Bronchial epithelial cell (primary cell): ENCODE results near the gene GCC1. TPM values are rescaled to one million over a fixed set of nuclear protein-coding genes. Genes with fewer than 3 reads are reported as not detected.

Experiments
- DNase-seq: peaks from one replicate; pipeline ENCODE4 v3.0.0-alpha.2; 2010; ENCODE audit warnings: low read depth
- FAIRE-seq: peaks from 2 replicates; lab custom pipeline; 2011; peaks lifted over from hg19 to GRCh38; lab: Jason Lieb, UNC
- H3K27me3 ChIP-seq: 2 replicates; pipeline ENCODE4 v1.5.1; 2011; ENCODE audit warnings: low read length; ENCODE audit not compliant: control insufficient read depth, insufficient read depth
- H3K36me3 ChIP-seq: 2 replicates; pipeline ENCODE4 v1.5.1; 2011; ENCODE audit warnings: low read length; ENCODE audit not compliant: control insufficient read depth, insufficient read depth
- H3K4me3 ChIP-seq: 2 replicates; pipeline ENCODE4 v1.5.1; 2011; ENCODE audit warnings: mild to moderate bottlenecking, low read depth, low read length, control low read depth
- total RNA-seq: library from RNA; depleted of rRNA; stranded (reverse); fragments of >200 nt; gene quantifications from 2 replicates; pipeline ENCODE4 v1.2.1, GENCODE V29; 2014
- TF ChIP-seq, protein P1 (sequence below): IDR thresholded peaks from 2 replicates; pipeline ENCODE4 v1.5.1; 2011; ENCODE audit warnings: mild to moderate bottlenecking, moderate library complexity, low read length, control low read depth, inconsistent platforms; ENCODE audit not compliant: insufficient read depth, severe bottlenecking

The GCC1 gene
- total RNA-seq, 1 donor from 2014 or later, result 69.0 TPM

DNA sequence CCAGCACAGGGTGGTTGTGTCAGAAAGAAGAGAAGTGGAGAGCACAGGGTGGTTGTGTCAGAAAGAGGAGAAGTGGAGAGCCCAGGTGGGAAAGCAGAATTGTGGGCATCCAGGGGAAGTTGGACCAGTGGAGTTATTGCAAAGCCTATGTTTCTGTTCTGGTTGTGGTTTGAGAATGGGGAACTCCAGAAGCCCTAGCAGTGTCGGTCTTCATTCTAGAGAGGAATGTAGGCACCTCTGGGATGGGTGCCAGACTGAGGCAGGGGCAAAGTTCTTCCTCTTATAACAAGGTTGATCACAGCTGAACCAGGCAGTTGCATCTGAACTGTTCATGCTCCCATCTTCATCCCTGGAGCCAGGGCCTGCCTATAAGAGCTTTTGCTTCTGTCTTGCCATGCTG, 9.1 kb upstream of the GCC1 start:
- peaks cover 13% of the 10 kb centered on the region for H3K36me3 ChIP-seq
- no peak overlapping the region for H3K4me3 ChIP-seq
- FAIRE-seq, result no peak
- TF ChIP-seq, protein P1, sequence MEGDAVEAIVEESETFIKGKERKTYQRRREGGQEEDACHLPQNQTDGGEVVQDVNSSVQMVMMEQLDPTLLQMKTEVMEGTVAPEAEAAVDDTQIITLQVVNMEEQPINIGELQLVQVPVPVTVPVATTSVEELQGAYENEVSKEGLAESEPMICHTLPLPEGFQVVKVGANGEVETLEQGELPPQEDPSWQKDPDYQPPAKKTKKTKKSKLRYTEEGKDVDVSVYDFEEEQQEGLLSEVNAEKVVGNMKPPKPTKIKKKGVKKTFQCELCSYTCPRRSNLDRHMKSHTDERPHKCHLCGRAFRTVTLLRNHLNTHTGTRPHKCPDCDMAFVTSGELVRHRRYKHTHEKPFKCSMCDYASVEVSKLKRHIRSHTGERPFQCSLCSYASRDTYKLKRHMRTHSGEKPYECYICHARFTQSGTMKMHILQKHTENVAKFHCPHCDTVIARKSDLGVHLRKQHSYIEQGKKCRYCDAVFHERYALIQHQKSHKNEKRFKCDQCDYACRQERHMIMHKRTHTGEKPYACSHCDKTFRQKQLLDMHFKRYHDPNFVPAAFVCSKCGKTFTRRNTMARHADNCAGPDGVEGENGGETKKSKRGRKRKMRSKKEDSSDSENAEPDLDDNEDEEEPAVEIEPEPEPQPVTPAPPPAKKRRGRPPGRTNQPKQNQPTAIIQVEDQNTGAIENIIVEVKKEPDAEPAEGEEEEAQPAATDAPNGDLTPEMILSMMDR, result no peak
- DNase-seq, result no peak
- no peaks in the 10 kb centered on the region for H3K27me3 ChIP-seq

DNA sequence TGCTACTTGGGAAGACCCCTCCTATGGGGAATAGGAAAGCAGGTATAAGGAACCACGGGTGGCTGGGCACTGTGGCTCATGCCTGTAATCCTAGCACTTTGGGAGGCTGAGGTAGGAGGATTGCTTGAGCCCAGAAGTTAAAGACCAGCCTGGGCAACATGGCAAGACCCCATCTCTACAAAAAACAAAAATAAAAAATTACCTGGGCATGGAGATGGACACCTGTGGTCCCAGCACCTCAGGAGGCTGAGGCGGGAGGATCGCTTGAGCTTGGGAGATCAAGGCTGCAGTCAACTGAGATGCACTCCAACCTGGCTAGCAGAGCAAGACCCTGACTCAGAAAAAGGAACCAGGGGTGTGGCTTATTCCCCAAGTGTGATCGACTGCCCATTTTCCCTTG, 7.2 kb upstream of the GCC1 start:
- DNase-seq (no peak), FAIRE-seq (no peak)
- Histone ChIP-seq H3K4me3 (no peak overlapping the region), H3K36me3 (peaks cover 13% of the 10 kb centered on the region), H3K27me3 (no peaks in the 10 kb centered on the region)
- TF ChIP-seq, protein P1, result no peak

DNA sequence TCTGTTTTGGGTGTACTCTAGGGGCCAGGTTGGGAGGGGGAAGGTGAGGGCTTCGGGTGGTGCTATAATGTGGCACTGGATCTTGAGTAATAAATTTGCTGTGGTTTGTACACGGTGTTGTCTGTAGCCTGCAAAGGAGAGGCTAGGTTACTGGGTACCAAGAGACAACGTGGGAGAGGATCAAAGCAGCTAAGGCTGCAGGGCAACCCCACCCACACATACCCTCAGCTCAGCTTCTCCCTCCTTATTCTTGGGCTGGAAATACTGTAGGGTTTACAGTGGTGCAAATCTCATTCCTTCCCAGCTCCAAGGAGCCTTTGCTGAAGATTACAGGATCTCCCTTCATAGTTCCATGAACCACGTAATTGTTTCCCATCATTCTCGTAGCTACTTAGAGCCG, 6.2 kb upstream of the GCC1 start:
- TF ChIP-seq, protein P1, result no peak
- Histone ChIP-seq H3K36me3 (peaks cover 13% of the 10 kb centered on the region), H3K27me3 (no peaks in the 10 kb centered on the region), H3K4me3 (no peak overlapping the region)
- no peak for FAIRE-seq
- no peak for DNase-seq

DNA sequence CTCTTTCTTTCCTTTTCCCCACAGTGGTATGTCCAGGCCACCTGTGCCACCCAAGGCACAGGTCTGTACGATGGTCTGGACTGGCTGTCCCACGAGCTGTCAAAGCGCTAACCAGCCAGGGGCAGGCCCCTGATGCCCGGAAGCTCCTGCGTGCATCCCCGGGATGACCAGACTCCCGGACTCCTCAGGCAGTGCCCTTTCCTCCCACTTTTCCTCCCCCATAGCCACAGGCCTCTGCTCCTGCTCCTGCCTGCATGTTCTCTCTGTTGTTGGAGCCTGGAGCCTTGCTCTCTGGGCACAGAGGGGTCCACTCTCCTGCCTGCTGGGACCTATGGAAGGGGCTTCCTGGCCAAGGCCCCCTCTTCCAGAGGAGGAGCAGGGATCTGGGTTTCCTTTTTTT, 5.8 kb upstream of the GCC1 start:
- TF ChIP-seq, protein P1, result no peak
- DNase-seq (no peak), FAIRE-seq (no peak)
- peaks cover 13% of the 10 kb centered on the region for H3K36me3 ChIP-seq
- no peak overlapping the region for H3K4me3 ChIP-seq
- H3K27me3 ChIP-seq, result no peaks in the 10 kb centered on the region

DNA sequence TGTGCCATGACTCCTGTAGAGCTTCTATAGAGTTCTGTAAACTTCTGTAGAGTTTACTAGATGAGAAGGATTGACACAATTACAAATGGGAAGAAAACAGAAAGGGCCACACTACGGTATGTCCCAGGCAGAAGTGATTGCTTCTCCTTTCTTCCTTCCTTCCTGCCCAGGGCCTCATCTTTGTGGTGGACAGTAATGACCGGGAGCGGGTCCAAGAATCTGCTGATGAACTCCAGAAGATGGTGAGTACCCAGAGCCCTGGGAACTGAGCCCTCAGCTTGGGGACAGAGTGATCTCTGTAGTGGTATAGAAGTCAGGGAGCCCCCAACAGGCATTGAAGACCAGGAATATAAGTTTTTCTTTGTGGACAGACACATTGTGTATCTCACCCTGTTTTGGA, 4.5 kb upstream of the GCC1 start:
- TF ChIP-seq, protein P1, result no peak

More for the DNA sequence above, 4.5 kb upstream of the GCC1 start:
- FAIRE-seq (no peak), DNase-seq (no peak)
- H3K36me3 ChIP-seq, result peaks cover 13% of the 10 kb centered on the region
- H3K4me3 ChIP-seq, result no peak overlapping the region
- no peaks in the 10 kb centered on the region for H3K27me3 ChIP-seq
